ENCODE data around the gene ELOVL6.
"Not testable (repeated sequence)": the region's sequence is repeated elsewhere in the genome, so short reads cannot be mapped to it uniquely, and the experiment has no call there.

The ELOVL6 gene, protein sequence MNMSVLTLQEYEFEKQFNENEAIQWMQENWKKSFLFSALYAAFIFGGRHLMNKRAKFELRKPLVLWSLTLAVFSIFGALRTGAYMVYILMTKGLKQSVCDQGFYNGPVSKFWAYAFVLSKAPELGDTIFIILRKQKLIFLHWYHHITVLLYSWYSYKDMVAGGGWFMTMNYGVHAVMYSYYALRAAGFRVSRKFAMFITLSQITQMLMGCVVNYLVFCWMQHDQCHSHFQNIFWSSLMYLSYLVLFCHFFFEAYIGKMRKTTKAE

DNA sequence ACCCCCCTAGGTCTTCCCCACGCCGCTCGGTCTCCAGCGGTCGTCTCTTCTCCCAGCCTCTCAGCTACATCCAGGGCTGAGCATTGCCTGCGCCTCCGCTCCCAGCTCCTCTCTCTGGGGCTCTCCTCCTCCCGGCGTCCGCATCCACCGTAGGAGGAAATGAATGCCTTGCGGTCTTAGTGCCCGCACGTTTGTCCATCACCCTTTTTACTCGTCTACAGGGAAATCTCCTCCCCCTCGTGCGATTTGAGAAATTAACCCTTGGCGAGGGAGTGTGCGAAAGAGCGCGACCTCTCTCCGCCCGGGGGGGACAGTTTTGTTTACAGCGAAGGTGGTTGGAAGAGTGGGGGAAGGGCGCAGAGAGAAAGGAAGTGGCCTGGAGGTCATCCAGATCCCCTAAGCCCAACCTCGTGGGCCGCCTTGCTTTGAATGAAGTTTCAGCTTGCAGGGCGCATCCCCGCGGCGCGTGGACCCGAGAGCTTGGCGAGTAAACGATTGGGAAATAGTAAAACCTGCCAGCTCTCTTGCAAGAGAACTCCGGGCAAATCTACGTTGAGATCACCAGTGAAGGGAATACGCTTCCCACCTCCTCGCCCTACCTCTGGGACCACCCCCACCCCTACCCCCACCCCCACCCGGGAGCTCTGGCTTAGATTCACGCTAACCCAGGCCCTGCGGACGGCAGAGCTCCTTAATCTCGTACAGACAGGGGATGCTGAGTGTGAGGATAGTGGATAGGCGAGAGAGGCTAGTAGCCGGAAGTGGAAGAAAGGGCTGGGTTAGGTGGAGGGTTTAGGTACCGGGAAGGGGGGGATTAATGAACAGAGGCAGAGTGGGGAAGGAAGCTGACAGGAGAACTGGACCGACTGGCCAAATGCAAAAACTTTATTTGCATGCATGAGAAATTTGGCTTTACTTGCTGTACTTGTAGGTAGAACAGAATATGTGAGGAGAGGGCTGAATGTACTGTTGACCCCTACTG is at the start of gene ELOVL6:
ELOVL6 (minus strand) TSS at position 181 of the 982 bp plus-strand sequence. CDS start 280 bp downstream, outside the sequence.
- DNase-seq, result peak; percentile 46

DNA sequence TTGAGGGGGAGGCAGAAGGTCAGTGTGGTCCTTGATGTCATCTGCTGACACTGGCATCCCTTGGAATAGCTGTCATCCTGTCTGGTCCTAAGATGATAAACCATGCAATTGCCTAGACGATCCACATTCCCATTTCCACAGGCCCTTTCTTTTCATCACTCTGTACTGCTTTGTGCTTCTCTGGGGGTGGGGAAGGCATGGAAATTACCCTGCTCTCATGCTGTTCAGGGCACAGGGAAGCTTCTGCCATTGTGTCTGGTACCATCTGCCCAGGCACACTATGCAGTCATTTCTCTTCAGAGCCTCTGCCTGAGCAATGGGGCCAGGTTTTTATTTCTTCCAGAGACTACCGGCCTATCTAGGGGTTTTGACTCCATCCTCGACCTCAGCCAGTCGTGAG is 49.7 kb upstream of the ELOVL6 start:
- no peak for DNase-seq

DNA sequence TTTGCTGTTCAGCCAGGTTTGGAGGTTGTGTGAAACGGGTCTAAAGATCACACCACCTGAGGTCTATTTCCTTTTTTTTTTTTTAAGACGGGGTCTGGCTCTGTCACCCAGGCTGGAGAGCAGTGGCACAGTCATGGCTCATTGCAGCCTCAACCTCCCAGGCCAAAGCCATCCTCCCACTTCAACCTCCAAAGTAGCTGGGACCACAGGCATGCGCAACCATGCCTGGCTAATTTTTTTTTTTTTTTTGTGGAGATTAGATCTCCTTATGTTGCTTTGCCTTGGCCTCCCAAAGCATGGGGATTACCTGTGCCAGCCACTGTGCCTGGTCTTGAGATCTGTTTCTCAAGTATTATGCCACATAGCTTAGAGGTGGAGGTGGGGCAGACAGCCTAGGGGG is 49.2 kb upstream of the ELOVL6 start:
- no peak for DNase-seq

DNA sequence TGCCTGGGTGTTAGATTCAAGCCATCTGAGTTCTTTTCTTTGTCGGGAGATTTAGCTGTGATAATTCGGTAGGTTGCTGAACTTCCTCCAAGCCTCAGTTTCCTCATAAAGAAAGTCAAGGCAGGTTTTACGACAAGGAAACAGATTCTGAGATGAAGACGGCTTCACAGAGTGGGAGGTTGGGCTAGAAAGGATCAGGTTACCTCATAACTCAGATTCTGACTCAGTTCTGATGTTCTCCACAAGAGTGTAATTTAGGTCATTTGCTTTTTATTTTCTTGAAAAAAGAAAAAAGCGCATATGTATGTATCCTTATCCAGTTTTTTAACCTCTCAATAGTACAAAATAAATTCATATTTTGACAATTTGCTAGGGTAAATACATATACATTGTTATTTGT is 47.2 kb upstream of the ELOVL6 start:
- no peak for DNase-seq

DNA sequence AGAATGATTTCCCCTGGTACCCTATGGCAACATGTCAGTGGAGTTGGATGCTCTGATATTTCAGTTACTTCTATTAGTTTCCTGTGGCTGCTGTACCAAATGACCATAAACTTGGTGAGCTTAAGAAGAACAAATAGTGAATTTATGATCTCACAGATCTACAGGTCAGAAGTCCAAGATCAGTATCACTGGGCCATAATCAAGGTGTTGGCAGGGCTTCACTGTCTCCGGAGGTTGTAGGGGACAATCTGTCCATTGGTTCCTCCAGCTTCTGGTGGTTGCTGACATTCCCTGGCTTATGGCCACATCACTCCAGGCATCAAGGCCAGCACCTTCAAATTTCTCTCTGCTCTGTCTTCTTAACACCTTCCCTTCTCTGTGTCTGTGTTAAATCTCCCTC is 37.9 kb upstream of the ELOVL6 start:
- no peak for DNase-seq

DNA sequence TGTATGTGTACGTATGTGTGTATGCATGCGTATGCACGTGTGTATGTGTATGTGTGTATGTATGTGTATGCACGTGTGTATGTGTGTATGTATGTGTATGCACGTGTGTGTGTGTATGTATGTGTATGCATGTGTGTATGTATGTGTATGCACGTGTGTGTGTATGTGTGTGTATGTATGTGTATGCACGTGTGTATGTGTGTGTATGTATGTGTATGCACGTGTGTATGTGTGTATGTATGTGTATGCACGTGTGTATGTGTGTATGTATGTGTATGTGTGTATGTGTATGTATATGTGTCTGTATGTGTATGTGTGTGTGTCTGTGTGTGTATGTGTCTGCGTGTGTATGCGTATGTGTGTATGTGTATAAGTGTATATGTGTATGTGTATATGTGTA is 35.2 kb upstream of the ELOVL6 start:
- DNase-seq, result not testable (repeated sequence)

DNA sequence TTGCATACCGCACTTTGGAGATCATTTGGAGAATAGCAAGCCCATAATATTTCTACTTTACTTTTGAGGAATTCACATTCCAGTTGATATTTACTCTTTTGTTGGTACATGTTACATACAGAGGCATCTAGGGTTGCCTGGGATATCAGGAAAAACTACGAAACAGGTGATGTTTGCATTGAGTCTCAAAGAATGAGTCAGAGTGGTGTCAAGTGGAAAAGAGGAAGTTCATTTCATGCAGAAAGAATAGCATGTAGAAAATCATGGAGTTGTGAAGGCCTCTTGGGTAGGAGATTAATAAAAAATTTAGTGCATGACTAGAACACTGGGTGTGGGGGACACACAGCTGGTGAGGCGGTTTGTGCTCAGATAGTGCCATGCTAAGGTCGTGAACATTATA is 33.5 kb upstream of the ELOVL6 start:
- DNase-seq, result no peak

DNA sequence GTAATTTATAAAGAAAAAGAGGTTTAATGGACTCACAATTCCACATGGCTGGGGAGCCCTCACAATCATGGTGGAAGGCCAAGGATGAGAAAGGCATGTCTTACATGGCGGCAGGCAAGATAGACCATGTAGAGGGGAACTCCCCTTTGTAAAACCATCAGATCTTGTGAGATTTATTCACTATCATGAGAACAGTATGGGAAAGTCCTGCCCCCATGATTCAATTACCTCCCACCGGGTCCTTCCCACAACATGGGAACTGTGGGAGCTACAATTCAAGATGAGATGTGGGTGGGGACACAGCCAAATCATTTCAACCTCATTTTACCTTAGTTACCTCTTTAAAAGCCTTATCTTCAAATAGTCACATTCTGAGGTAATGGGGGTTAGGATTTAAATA is 30.9 kb upstream of the ELOVL6 start:
- DNase-seq, result no peak

DNA sequence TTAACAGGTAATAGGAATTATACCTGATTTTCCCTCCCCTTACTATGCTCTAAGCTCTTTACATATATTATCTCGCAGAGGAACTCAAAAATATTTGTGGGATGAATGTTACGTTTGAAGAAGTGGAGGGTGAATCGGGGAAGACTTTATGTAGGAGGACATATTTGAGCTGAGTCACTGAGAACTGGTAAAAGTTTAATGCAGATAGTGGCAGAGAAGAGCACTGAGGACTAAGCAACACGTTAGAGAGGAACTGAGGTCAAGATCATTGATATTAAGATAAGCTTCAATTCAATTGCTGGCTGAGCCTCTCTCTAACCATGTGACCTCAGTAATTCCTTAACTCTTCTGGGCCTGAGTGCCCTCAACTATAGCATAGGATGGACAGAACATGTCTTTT is 26.4 kb upstream of the ELOVL6 start:
- DNase-seq, result no peak

DNA sequence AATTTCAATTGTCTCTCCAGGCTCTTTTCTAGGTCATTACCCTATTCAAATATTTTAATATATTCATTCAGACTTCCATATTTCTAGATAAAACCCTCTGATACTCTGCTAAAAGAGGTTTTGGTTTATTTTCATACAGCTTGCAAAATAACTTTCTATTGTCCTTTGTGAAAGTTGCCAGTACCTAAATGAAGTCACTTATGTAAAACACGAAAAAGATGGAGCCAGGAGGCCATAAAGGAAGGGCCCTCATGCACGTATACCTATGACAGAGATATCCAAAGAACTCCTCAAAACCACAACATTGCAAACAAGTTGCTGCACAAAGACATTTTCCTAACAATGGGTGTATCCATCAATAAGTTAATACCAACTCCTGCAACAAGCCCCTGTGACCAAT is 25.7 kb upstream of the ELOVL6 start:
- DNase-seq, result no peak

DNA sequence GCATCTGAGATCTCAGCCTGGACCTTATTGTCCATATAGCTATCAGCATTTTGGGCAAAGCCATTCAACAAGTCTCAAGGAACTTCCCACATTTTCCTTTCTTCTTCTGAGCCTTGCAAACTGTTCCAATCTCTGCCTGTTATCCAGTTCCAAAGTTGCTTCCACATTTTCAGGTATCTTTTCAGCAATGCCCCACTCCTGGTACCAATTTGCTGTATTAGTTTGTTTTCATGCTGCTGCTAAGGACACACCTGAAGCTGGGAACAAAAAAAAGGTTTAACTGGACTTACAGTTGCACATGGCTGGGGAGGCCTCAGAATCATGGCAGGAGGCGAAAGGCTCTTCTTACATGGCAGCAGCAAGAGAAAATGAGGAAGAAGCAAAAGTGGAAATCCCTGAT is 20.5 kb upstream of the ELOVL6 start:
- not testable (repeated sequence) for DNase-seq

DNA sequence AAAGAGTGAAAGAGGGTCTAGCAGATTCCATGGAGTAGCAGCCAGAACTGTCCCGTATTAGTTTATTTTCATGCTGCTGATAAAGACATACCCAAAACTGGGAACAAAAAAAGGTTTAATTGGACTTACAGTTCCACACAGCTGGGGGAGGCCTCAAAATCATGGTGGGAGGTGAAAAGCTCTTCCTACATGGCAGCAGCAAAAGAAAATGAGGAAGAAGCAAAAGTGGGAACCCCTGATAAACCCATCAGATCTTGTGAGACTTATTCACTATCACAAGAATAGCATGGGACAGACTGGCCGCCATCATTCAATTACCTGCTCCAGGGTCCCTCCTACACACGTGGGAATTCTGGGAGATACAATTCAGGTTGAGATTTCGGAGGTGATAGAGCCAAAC is 18.8 kb upstream of the ELOVL6 start:
- DNase-seq, result not testable (repeated sequence)

DNA sequence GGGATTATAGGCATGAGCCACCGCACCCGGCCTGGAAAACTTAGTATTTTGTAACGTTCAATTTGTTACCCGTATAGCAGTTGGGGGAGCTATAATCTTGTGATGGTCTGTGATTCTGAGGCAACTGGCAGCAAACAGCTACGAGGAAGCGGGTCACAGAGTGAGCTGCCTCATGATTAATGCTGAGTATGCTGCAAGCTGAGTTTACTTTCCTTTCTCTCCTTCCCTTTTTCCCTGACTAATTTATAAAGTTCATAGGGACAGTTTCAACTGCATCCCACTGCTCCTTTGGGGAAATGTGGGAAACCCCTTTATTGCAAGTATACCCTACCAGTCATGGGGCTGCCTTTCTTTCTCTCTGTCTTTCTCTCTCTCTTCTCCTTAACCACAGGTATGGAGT is 17.7 kb upstream of the ELOVL6 start:
- no peak for DNase-seq

DNA sequence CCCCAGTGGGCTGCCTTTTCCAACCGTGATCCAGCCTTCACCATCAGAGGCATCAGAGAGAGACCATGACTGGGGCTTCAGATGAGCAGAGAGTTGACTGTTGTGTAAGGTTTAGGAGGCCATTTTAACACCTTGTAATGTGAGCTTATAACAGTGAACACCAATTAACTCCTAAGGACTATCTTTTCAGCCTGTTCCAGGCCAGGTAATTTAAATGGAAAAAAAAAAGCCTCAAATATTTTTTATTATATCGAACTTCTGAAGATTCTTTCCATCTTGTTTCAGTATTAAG is 13.3 kb upstream of the ELOVL6 start:
- DNase-seq, result no peak

DNA sequence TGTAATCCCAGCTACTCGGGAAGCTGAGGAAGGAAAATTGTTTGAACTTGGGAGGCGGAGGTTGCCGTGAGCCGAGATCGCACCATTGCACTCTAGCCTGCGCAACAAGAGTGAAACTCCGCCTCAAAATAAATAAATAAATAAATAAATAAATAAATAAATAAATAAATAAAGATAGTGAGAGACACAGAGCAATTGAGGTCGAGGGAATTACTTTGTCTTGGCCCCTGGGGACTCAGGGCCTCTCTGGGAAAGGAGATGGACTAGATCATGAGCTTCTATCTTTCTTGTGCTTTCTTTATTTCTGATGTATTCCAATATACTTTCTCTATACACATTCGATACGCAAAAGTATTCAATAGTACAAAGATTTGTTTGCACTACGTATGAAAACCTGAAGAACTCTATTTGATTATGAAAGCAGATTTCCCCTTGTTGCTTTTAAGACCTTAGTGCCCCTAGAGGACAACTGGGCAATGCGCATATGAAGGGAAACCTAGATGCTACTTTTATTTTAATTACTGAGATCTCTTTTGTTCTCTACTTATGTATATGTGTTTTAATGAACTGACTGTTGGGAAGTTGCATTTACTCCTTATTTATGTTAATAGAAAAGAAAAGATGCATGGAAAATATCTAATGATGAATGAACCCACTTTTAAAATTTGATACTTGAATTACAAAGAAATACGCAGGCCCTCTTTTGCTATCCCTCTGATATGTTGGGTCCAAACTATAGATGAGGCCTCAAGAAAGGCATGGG is 12.8 kb upstream of the ELOVL6 start:
- DNase-seq, result no peak

DNA sequence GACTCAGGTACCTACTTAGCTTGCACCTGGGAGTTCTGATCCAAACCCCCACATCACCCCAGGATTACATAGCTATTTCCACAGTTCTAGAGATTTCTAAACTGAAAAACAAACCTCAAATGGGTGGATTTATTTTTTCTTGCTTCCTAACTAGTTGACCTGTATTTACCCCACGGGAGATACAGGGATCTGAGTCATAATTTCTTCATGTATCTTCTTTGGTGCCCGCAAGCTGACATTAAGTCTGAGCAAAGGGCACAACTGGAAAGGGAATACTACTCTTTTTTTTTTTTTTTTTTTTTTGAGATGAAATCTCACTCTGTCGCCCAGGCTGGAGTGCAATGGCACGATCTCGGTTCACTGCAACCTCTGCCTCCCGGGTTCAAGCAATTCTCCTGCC is 10.0 kb upstream of the ELOVL6 start:
- DNase-seq, result no peak

DNA sequence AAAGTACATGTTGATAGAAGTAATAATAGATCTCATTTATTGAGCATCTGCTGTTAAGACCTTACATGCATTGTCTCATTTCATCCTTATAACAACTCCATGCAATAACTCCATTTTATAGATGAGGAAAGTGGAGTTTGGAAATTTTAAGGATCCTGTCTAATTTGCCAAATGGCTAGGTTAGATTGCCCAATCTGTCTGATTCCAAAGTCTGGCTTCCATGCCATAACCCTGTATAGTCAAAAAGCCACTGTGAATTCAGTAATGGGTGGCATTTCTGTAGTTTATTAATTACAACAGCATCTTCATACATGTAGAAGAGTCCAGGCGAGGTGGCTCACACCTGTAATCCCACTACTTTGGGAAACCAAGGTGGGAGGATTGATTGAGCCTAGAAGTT is 8.8 kb upstream of the ELOVL6 start:
- DNase-seq, result no peak

DNA sequence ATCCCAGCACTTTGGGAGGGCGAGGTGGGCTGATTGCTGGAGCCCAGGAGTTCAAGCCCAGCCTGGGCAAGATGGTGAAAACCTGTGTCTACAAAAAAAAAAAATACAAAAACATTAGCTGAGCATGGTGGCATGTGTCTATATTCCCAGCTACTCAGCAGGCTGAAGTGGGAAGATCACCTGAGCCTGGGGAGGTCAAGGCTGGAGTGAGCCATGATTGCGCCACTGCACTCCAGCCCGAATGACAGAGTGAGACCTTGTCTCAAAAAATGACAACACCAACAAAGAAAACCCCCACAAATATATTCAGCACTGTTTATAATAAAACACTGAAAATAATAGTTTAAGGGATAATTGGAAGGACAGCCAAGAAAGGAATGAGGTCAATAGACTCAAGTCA is 3.6 kb upstream of the ELOVL6 start:
- no peak for DNase-seq

DNA sequence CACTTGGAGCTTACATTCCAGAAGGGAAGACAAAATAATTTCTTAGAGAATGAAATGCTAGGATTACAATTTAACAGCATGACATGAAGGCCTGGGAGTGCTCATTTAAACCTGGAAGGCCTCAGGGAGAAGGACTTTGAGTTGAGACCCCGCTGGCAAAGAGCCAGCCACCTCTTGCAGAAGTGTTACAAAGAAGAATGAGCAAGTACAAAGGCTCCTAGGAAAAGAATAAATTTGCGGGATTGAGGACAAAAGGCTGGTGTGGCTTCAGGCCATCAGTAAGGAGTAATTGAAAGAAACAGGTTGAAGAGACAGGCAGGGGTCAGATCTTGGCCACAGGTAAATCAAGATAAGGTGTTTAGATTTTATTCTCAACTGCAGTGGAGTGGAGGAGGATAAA is 3.1 kb upstream of the ELOVL6 start:
- DNase-seq, result no peak

DNA sequence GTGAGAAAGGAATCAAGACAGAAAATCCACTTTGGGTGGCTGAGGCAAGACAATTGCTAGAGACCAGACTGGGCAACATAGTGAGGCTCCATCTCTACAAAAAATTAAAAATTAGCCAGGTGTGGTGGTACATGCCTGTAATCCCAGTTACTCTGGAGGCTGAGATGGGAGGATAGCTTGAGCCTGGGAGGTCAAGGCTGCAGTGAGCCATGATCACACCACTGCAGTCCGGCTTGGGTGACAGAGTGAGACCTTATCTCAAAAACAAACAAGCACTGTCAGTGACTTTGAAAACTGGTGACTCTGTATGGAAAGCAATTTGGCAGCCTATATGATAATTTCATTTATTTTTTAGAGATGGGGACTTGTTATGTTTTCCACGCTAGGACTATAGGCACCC is 2.3 kb upstream of the ELOVL6 start:
- DNase-seq, result no peak

DNA sequence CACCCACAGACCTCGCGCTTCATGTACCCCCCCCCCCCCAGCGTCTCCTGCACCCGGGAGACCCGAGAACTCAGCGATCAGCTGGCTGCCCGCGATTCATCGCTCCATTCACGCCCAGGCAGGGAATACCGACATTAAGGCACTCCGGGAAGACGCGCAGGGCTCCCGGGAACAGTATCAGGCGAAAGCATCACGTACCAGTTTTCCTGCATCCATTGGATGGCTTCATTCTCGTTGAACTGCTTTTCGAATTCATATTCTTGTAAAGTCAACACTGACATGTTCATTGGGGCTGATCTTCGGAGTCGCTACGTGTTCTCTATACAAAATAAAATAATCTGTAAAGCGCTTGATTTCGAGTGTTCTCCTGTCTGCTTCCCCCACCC is 373 bp downstream of the ELOVL6 start:
- no peak for DNase-seq

DNA sequence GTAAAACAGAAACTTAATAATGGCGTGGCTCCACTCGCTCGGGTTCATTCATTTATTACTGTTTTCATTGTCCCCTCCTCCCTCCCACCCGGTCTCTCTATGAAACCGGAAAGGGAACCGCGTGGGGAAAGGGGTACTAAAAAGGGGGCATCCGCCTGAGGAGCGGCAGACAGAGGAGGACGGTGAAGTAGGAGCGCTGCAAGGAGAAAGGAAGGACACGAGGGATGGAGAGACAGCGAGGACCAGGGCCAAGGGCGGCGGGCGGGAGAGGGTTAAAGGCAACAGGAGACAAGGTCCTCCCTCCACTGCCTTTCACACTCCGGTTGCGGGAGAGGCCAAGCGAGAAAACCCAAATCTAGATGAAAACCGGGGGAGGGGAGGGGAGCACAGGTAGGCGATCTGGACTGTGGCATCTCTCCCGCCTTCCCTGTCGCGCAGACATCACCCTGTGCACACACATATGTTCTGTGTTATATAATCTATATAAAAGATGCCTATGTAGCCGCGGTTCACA is 829 bp downstream of the ELOVL6 start:
- DNase-seq, result peak; percentile 17

DNA sequence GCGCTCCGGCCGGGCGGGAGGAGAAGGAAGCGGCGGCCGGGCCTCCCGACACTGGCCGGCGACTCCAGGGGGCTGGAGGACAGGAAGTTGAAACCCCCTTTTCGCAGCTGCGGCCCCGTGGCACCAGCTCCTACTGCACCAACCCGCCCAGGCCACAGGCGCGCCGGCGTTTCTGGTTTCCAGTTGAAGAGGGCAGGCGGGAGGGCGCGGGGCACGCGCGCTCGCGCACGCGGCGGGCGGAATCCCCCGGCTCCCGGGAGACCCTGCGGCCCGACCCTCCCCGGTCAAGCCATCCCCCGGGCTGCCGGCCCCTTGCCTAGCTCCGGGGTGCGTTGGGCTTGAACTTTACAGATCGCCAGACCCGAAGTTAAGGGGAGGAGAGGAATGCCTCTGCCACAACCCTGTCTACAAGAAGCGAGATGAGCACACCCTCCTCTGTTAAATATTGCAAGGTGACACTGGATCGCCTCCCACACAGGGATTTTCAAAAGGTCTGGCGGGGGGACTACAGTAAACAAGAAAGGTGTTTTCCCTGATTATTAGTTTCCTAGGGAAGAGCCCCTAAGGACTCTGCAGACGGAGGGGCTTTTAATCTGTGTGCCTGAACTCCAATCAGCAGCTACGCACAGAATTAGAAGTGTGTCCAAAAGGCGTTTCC is 1.4 kb downstream of the ELOVL6 start:
- DNase-seq, result no peak
